Amniotic stem cell (primary cell): ENCODE data around the gene CAMSAP3.

Experiments used
- DNase-seq: peaks from one replicate; lab custom pipeline; 2025; lab: John Stamatoyannopoulos, UW

Gene CAMSAP3

GRCh38 chr19:7650148-7650547 lies 54.5 kb downstream of the CAMSAP3 start:
- DNase-seq = no peak

DNA sequence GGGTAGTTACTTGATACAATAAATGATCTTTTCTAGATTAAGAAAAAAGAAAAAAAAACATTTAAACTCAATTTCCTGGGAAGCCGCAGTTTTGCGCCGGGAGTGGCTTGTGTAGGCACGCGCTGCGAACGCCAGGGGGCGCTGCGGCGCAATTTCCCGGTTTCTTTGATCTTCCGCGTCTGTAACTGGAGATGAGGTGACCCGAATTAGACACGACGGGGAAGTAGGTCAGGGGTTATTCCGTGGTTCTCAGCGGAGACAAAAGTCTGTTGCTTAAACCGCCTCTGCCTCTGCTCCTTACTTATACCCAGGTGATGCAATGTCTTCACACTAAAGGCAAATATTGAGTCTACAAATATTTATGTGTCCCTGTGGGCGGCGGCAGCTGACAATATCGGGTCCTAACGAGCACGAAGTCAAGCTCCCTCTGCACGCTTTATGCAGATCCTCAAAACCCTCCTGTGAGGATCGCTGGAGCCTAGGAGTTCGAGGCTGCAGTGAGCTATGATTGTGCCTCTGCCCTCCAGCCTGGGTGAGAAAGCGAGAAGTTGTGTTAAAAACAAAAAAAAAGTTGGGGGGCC lies 56.5 kb downstream of the CAMSAP3 start:
- peak; percentile 6 for DNase-seq

DNA sequence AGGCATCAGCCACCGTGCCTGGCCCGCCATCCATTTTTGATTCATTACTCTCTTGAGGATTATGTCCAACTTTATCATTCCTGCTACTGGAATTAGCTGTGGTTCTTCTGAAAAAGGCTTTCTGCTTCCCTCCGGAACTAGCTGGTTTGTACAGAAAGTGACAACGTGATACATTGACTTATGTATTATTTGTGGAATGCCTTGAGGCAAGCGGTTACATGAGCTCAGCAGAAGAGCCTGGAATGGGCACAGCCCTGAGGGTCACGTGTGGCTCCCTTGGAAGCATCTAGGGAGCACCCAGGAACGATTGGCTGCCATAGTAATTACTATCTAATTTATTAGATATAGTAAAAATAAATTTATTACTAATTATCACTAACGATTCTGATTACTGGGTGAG lies 58.7 kb downstream of the CAMSAP3 start:
- no peak for DNase-seq

- DNase-seq = no peak
These were observed 59.9 kb downstream of the CAMSAP3 start for GRCh38 chr19:7655581-7655980.

DNA sequence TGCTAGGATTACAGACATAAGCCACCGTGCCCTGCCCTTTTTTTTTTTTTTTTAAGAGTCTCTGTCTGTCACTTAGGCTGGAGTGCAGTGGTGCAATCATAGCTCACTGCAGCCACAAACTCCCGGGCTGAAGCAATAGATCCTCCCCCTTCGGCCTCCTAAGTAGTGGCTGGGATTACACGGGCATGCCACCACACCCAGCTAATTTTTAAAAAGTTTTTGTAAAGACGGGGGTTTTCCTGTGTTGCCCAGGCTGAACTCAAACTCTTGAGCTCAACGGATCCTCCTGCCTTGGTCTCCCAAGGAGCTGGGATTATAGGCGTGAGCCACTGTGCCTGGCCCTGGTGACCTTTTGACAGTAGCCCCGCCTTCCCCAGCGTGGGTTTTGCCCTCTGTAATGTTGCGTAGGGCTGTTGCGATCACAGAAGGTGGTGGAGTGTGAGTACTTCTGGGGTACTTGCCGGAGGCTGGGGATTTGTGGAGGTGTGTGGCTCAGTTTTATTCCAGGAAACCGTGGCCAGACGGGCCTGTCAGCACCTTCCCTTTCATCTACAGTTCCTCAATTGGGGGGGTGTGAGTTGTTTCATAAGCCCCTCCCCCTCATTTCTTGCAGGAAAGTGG lies 61.6 kb downstream of the CAMSAP3 start:
- DNase-seq = no peak

DNA sequence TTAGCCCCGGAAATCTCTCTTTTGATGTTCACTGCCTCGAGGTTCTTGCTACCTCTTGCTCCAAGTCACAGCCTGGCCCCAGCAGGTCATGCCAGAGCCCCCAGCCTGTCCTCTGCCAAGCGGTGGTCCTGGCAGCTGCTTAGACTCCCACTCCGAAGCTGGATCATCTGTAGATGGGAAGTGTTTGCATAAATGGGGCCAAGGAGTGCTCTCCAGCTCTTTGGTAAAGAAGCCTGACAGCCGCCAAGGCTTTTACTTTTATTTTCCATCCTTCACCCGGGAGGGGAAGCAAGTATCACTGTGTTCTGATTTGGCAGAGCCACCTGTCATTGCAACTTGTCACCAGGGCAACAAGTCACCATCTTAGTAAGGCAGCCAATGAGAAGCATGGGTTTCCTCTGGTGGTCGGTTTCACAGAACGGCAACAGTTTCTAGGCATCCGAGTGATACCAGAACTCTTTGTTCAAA lies 62.6 kb downstream of the CAMSAP3 start:
- no peak for DNase-seq

DNA sequence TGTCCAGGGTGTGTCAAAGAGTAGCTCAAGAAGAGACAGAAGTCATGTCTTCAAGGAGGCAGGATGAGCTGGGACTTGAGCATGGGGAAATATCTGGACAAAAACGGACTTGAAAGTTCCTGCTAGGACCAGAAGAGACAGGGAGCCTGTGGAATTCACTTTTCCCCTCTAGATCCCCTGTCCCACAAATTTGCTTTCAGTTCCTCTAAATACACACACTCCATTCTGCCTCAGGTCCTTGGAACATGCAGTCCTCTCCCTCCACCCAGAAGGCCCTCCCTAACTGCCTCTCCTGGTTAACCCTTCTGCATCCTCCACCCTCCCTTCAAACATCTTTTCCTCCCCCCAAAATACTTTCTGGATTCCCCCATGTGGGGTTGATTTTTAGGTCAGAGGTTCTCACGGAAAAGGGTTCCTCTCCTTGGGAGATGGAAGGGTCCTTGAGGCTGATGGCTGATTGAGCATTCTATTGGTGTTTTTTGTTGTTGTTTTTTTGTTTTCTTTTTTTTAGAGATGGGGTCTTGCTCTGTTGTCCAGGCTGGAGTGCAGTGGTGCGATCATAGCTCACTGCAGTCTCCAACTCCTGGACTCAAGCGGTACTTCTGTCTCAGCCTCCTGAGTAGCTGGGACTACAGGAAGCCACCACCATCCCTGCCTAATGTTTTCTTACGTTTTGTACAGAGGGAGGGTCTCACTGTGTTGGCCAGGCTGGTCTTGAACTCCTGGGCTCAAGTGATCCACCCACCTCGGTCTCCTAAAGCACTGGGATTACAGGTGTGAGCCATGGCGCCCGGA lies 66.3 kb downstream of the CAMSAP3 start:
- DNase-seq = no peak

DNA sequence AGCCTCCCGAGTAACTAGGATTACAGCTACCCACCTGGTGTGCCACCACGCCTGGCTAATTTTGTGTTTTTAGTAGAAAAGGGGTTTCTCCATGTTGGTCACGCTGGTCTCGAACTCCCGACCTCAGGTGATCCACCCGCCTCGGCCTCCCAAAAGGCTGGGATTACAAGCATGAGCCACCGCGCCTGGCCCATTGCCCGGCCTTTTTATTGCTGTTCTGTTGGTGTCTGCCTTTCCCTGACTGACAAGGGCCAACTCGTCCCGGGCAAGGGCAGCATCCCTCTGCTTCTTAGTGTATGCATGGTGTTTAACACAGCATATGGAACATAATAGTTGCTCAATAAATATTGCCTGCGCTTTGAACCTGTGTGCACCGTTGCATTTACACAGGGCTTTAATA lies 67.0 kb downstream of the CAMSAP3 start:
- DNase-seq = no peak

GRCh38 chr19:7663706-7664105 lies 68.0 kb downstream of the CAMSAP3 start:
- no peak for DNase-seq

GRCh38 chr19:7665076-7665475 lies 69.4 kb downstream of the CAMSAP3 start:
- DNase-seq = peak; percentile 15
